IPS DF 4.7 (cell line): ENCODE measurements around the gene FAAP100.

Experiments
- DNase-seq: peaks from one replicate; pipeline ENCODE4 v3.0.0-alpha.2; 2013; ENCODE audit warnings: low spot score; ENCODE audit errors: extremely low read depth

The FAAP100 gene

GRCh38 chr17:81556175-81556691, 4.1 kb upstream of the FAAP100 start:
- no peak for DNase-seq

GRCh38 chr17:81553616-81554181, 1.5 kb upstream of the FAAP100 start:
- DNase-seq: no peak

GRCh38 chr17:81553018-81553615, 964 bp upstream of the FAAP100 start:
- DNase-seq: no peak

DNA sequence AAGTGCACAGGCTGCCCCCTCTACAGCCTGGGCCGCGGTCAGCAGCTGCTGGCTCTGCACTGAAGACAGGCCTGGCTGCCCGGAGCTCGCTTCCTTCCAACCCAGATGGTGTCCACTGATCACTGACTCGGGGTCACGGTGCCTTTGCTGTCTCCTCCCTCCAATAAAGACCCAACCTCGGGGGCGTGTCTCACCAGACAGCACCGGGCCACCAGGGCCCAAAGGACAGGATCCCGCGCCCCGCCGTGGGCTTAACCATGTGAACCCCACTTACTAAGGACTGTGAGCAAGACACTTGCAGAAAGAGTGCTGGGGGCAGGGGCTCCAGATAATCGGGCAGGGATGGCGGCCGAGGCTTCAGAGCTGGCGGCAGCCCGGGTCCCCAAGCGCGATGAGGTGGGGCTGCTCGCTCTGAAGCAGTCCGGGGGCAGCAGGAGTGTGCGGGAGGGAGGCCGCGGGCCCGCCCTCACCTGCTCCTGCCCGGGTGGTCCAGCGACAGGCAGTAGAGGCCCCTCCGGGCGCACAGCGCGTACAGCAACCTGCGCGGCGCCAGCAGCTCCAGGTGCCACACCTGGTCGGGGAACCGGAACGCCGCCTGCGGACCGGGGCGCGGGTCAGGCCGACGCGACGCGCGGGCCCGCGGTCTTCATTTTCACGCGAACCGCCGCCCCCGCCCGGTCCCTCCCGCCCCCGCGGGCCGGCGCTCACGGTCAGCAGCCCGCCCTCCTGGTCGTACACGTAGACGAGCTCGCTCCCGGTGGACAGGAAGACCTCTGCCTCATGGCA, 502 bp downstream of the FAAP100 start:
- no peak for DNase-seq

DNA sequence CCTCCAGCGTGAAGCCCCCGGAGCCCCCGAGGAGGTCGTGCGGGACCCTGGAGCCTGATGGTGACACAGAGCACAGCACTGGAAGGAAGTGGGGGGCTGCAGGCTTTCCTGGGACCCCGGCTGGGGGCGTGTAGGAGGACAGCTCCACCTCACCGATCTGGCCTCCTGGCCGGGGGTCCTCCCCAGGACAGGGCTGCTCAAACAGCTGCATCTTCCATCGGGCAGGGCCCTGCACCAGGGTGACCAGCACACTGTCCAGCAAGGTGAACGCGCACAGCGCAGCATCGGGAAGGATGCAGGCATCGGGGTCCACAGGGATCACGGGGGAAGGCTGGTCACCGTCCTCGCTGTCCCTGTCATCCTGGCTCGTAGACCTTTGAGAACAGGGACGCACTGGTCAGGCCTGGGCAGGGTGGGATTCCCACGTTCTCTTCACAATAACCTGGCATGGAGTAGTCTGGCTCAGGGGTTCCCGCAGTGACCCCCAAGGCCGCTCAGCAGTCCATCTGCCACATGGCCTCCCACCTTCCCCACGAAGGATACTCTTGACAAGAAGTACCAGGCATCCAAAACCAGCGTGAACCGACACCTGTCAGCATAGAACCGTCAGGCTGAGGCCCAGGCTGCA, 1.2 kb downstream of the FAAP100 start:
- DNase-seq: no peak

DNA sequence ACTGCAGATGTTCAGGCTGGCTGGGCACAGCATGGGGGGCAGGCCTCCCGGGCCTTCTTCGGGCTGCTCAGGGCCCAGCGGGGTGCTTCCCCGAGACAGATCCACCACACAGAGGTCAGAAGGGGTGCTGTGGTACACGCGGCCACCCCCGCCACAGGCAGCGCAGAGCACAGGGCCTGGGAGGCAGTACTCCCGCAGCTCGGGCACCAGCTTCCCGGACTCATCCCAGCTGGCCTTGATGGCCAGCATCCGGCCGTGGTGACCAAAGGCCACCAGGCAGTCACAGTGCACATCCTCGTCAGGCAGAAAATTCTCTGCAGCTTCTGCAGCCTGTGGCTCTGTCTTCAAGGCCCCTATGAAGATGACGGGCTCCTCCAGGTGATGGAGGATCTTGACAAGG, 1.9 kb downstream of the FAAP100 start:
- DNase-seq: no peak

GRCh38 chr17:81549826-81550225, 2.3 kb downstream of the FAAP100 start:
- no peak for DNase-seq

- no peak for DNase-seq
These were observed 3.1 kb downstream of the FAAP100 start for GRCh38 chr17:81549031-81549557.

- DNase-seq: no peak
These were observed 4.6 kb downstream of the FAAP100 start for GRCh38 chr17:81547614-81547982.

DNA sequence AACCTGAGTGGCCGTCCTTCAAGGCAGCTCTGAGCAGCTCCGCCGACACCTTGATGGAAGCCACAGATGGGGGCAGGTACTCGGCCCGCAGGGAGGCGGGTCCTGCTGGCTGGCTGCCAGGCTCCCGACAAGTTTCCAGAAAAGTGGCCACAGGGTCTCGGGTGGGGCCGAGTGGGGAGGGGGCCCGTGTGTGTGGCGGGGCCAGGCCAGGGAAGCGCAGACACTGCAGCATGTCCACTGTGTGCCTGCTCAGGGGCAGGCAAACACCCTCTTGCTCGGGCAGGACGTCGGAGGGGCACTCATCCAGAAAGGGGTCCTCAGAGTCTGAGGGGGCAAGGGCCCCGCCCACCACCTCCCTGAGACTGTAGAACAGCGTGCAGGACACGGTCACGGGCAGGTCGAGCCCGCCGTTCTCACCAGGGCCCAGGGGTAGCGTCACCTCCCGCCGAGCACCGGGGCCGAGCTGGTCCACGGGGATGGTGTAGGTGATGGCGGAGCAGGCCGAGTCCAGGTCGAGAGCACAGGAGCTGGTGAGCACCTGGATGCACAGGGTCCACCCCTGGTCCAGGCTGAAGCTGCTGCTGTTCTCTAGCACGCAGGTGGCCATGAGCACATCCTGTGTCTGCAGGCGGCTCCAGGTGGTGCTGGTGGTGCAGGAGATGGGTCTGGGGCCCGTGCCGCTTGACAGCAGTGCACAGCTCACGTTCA, 5.1 kb downstream of the FAAP100 start:
- DNase-seq: no peak

GRCh38 chr17:81545160-81545949, 6.8 kb downstream of the FAAP100 start:
- no peak for DNase-seq

GRCh38 chr17:81544281-81544974, 7.7 kb downstream of the FAAP100 start:
- DNase-seq: no peak

- DNase-seq: no peak
These were observed 8.4 kb downstream of the FAAP100 start for GRCh38 chr17:81543756-81544155.

DNA sequence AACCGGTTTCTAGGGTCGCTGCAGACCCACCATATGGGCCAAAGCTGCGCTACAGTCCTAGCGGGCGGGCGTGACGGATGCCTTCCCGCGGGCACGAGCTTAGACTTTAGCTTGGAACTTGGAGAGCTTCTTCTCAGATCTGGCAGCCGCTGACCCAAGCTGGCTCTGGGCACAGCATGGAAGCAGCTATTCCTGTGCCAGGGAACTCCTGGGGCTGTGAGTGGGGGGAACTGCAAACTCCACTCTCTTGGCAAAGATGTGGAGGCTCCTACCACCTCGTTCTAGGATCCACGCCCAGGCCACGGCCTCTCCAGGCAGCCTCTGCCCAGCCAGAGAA, 8.8 kb downstream of the FAAP100 start:
- no peak for DNase-seq

DNA sequence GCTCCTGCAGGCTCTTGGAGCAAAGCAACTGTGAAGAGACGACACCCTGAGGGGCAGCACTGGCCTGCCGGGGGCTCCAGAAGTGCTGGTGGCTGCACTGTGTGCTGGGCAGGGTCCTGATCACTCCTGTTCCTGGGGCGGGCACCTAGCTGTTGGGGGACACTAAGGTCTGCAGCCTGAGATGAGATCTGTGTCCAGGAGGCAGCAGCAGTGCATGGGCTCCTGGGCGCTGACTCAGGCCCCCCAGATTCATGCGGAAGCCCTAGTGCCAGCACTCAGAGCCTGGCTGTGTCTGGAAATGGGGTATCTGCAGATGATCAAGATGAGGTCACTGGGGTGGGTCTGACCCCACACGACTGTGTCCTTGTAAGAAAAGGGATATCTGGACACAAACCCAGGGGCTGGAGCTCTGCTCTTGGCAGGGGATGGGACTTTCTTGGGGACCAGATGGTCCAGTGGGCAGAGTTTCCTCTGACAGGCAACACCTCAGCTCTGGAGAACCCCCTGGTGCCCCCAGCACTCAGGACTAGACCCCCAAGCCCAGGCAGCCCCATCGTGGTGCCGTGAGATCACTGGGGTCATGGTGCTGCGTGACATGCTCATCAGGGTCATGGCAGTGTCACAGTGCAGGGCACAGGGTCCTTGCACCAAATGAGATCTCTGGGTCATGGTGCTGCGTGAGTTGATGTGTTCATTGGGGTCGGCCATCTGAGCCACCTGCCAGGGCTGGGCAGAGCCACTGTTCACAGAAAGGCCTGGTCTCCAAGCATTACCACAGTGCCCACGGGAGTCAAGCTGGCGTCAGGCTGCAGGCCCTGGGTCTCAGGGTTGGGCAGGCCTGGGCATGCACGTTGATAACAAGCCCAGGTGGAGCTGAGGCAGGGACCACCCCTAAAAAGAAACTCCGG, 9.5 kb downstream of the FAAP100 start:
- no peak for DNase-seq

DNA sequence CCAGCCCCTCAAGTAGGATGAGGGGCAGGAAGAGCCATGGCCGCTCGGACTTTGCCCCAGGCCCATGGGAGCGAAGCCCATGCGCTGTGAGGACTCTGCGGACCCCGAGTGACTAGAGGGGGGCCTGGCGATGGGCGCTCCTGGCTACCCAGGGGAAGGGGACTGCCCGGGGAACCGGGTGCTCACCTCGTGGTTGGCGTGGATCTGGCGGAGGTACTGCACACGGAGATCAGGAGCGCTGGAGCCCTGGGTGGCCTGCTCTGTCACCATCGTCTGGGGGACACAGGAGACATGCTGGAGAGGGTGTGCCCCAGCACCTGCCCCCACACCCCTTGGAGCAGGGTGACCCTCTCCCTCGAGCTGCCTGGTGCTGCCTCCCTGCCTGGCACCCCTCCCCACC, 11.0 kb downstream of the FAAP100 start:
- DNase-seq: no peak

GRCh38 chr17:81540676-81541027, 11.5 kb downstream of the FAAP100 start:
- no peak for DNase-seq

- no peak for DNase-seq
These were observed 12.0 kb downstream of the FAAP100 start for GRCh38 chr17:81539961-81540675.

DNA sequence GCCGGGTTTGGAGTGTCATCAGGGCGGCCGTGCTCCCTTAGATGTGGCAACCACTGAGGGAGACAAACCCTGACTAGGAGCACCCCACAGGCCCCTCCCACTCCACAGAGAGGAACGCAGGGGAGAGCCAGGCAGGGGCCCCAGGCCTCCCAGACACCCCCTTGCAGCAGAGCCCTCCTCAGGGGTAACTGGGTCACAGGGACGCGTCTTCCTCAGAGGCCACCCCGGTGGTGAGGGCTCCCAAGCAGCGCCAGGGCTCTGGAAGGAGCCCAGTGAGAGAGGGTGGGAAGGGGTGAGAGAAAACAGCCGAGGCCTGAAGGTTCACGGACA, 12.6 kb downstream of the FAAP100 start:
- no peak for DNase-seq
